Forelimb muscle (tissue), 1 donor: ENCODE measurements around the gene MOCOS. TPM values are rescaled to one million over a fixed set of nuclear protein-coding genes. Genes with fewer than 3 reads are reported as not detected.

Source experiments
- DNase-seq: peaks from one replicate; pipeline ENCODE4 v3.0.0-alpha.2; 2013; ENCODE audit warnings: low read depth
- polyA plus RNA-seq: library from polyadenylated mRNA; unstranded; fragments of 120-200 nt; gene quantifications from one replicate; pipeline ENCODE4 v1.2.1, GENCODE V29; 2013; ENCODE audit not compliant: insufficient read length

MOCOS gene
- polyA plus RNA-seq, 1 donor = 0.14 TPM

DNA sequence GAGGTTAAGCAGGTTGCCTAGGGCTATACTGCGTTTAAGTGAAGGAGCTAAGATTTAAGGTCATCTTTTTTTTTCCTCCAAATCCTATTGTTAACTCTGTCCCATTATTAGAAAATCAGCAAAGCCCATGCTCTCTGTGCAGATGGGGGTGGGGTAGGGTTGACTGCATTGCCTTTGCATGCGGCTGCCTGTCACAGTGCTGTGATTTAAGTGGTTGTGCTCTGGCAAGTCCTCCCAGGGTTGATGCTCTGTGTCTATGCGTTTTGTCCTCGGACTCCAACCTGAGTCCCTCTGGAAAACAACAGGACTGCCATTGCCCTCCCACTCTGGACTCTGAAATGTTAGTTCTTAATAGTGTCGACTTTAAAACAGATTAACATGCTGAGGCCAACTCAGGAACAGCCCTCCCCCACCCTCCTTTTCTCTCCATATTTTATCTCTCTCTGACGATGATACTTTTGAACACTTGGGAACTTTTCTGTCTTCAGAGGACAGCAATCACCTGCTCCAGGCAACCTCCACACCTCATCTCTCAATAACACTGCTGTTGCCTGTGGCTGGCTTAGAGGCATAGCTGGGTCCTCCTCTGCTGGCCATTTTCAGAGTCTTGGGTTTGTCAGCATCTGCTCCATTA, 116.0 kb downstream of the MOCOS start:
- DNase-seq = no peak

DNA sequence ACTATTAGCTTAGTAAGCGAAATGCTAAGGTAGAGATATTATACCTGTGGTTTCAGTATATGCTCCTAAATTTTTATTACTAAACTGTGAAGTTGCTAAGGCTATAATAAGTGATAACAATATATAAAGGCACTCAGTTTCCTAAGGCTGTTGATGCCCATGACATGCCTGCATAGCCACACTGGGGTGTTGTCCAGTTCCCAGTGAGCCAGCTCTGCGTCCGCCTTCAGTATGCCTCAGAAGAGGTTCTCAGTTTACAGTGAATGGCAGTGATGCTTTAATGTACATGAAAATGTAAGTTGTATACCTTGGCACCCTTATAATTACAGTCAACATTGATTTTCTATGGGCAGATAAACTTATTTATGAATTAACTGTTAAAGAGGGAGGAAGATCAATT, 117.4 kb downstream of the MOCOS start:
- no peak for DNase-seq

DNA sequence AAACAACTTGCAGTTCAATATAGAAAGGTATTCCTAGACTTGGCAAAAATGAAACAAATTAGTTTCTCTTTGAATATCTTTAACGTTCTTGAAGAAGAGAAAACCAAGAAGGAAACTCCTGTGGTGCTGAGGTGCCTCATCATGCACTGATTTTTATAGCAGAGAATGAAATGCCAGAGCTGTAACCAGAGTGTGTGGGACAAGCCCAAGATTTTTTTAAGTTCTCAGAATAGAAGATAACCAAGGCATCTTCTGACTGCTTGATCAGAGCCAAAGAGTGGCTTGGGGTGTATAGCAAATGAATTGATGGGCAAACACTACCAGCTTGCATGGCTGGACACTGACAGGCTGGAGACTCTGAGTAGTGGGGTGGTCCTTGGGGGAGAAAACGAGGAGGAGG, 118.1 kb downstream of the MOCOS start:
- DNase-seq = no peak

DNA sequence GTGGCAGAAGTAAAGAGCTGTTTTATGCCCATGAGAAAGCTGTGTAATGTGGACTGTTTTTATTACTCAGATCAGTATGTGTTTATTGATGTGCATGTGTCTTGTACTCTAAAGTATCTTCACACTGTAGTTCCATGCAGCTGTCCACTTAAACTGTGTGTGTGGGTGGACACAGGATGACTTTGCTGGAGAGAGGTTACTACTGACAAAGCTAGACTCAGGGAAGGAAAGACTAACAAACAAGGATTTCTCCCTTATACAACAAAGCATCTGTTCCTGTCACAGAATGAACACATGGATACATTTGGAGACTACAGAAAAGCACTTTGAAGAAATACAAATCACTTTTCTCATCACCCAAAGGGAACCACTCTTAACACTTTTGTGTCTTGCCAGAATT, 120.2 kb downstream of the MOCOS start:
- DNase-seq = no peak

DNA sequence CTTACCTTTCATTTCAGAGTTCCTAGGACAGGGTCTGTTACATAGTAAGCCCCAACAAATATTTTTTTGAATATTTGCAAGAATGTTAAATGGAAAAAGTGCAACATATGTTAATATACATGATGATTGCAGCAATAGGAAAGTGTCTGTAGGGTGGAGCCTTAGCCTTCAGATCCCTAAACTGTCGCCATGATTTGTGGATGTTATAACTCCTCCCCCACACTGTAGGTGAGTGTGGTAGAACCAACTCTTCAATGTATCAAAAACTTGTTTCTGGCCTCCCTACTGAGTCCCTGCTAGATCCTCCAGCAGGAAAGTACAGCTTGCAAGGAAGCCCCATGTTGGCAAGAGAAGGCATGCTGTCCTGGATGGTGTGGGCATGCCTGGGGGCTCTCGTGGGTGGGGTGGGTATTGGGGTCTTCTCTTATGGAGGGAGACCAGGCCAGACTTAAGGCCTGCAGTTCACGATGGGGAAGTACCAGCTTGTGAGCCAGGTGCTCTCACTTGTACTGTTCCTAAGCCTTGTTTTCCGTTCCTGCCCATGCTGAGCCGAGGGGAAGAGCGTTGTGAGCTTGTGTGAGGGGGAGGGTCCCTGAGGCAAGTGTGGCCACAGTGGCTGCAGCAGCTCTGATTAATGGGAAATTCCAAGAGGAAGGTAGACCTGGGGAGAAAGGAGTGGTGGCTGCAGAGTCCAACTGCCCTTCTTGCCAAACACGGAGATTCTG, 121.6 kb downstream of the MOCOS start:
- DNase-seq = no peak

DNA sequence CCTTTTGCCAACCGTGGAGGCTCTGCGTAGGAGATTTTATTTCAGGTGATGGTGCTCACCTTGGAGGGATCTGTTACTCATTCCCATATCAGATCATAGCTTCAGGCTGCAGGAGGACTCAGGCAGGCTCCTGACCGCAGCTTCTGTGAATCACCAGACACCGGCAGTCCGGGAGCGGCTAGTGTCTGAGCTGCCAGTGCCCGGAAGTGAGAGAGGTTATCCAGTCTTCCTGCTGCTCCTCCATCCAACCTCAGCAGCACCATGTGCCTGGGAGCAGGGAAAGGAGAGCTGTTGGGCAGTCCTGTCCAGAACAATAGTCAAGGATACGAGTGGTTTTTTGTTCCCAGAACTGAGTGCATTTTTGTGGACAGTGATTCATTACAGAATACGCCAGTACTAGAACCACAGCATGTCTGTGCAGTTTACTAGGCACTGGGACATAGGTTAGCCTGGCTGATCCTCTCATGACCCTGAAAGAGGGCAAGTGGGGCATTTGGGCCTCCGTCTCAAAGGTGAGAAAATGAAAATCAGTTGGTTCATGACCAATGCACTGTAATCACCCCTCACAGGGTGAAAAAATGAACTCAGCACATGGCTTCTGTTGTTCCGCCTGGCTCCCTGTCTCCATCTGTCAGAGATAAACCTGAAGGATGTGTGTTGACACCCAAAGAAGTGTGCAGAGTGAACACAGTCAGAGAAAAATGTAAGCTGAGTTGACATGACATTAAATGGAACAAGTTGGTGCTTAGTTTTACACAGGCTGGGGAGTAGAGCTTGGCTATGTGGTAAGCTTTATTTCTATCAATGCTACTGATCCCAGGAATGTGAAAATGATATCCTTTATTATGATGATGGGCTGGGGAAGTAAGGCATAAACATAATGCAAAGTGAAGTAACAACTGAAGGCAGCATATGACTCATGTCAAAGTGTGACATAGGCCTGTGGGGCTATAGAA, 122.4 kb downstream of the MOCOS start:
- no peak for DNase-seq

DNA sequence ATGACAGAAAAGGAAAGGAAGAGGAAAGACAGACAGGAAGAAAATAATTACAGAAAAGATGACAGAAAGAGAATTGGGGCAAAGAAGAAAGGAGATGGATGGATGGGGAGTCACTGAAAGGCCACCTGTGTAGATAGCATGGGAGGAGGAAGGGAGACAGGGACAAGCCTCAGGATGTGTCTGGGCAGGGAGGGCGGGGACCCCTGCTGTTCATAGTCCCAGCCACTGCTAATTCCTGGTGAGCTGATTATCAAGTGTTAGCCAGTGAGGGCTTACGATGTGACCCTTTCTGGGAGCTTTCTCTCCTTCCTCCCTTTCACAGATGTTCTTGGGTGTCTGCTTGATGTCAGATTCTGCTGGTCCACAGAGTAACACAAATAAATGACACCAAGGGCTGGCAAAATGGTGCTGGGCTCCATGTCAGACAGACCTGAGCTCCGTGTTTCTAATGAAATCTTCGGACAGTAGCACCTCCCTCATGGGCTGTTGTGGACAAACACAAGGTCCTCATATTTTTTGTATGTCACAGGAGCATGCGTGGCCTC, 123.8 kb downstream of the MOCOS start:
- DNase-seq = no peak

DNA sequence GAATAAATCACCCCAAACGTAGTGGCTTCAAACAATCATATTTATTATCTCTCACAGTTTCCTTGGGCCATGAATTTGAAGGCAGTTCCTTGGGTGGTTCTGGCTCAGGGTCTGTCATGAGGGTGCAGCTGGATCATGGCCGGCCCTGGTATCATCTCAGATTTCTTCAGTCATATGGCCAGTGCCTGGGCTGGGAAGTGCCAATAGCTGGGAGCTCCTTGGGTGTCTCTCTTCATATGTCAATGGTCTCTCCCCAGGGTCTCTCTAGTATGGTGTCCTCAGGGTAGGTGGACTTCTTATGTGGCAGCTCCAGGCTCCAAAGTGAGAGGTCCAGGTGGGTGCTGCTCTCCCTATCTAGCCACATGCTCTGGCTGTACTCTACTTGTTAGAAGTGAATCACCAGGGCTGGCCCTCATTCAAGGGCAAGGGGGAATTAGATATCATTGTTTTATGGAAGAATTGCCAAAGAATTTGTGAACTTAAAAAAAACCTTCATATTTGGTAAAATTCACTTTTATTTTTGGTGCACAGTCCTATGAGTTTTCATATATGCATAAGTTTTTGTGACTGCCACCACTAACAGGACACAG, 125.6 kb downstream of the MOCOS start:
- DNase-seq = no peak

DNA sequence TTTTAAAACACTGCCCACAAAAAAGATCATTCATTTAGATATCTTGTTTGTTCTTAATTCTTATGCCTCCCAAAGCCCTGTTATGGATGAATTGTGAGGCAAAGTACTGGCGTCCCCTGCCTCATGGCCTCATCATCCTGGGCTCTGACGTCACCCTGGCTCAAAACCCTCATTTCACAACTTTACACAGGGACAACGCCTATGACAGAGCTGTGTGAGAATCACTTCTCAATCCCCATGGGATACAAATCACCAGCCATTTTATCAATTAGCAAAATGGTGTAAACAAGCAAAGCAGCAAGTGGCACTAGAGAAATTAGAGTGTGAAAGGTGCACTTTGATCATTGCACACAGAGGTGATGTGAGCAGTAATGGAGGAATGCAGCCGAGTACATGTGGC, 126.8 kb downstream of the MOCOS start:
- DNase-seq = no peak

DNA sequence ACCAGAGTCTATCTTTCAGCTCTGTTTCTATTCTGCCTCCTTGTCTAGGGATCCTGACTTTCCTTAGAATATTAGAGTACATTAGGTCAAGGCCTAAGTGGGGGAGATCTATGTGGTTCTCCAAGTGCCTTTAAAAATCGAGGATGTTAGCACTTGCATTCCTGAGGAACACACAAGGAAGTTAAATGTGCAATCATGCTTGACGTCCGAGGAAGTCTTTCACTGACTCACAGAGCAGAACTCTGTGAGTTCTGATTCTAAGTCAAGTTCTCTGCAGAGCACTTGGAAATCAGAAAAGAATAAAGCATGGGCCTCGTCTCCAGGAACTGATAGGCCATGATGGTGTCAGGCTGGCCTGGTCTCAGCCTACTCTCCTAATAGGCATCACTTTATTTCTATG, 127.5 kb downstream of the MOCOS start:
- no peak for DNase-seq

DNA sequence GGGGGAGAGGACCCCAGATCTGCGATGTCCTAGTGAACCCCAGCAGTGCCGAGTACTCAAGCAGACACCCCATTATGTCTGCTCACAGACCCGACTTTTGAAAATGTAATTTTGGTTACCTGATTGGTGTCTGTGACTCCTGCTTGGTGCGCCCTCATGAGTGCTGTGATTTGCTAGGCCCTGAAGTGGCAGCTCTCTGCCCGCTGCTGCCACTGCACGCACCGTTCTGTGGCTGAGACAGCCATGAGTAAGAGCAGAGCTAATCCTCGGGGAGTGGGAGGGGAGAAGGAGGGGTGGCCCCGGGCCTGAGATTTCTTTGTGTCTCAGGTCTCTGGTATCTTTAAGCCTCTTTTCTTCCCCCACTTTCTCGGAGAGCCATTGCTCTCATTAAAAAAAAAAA, 128.4 kb downstream of the MOCOS start:
- DNase-seq = no peak

DNA sequence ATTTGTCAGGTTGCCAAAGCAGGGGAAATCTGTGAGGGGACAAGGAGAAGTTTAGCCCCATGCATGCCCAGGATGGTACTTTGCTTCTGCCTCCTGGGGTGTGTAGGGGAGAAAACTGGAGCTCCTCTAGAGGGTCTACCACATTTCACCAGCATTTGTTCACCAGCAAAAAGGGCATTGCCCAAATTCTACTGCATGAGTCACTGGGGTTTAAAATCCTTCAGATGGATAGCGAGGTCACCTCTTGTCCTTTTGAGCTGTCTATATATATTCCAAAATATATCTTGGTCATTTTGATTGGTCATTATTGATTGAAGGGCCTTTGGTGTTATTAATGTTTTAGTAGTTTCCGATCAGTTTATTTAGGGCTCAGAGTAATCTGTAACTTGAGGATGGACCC, 128.9 kb downstream of the MOCOS start:
- no peak for DNase-seq

Other genes starting within 250 kb of the MOCOS start
- 42.7 TPM for gene RPRD1A, start 119.9 kb upstream of the MOCOS start, polyA plus RNA-seq
- 27.3 TPM for gene SLC39A6, start 58.2 kb upstream of the MOCOS start, polyA plus RNA-seq
- gene ELP2, start 57.6 kb upstream of the MOCOS start, polyA plus RNA-seq = 75.9 TPM
- gene FHOD3, start 110.2 kb downstream of the MOCOS start, polyA plus RNA-seq = 30.8 TPM